A549 (cell line): Measurements from ENCODE around the gene SRP9. TPM values are rescaled to one million over a fixed set of nuclear protein-coding genes. Genes with fewer than 3 reads are reported as not detected.
A peak's percentile ranks its signal among the peaks of the same experiment; 100 is the strongest.

ENCODE experiments used
- ATAC-seq, 2 experiments: fragments of 200-7000 bp in 1 of 2; fragments of >200 bp in 1 of 2; cut with Nextera tagmentation in 1 of 2; cut with Tn5 transposase in 1 of 2; 3 replicates each; pipeline versions ENCODE4 v1.8.0 to v1.9.1; 2018 to 2020; ENCODE audit warnings: mild to moderate bottlenecking in 1 of 2, moderate library complexity in 1 of 2
- CTCF ChIA-PET: fragments of 300-600 bp; sonication (Branson Sonifier 250); formaldehyde crosslinking; extraction: SDS; loops from one replicate; lab custom pipeline; 2021; ENCODE audit warnings: antibody characterized with exemption, inconsistent platforms; lab: Yijun Ruan, JAX
- POLR2A ChIA-PET: fragments of 350-600 bp; formaldehyde crosslinking; extraction: SDS; loops from one replicate; lab custom pipeline; 2021; ENCODE audit warnings: antibody characterized with exemption, inconsistent platforms; lab: Yijun Ruan, JAX
- DNase-seq, 2 experiments: peaks; one replicate each; pipeline versions ENCODE4 v3.0.0 to v3.0.0-alpha.2; 2011 to 2016; ENCODE audit warnings: low read depth in 1 of 2, low spot score in 1 of 2
- FAIRE-seq: peaks from 2 replicates; lab custom pipeline; 2011; peaks lifted over from hg19 to GRCh38; lab: Jason Lieb, UNC
- H3K27ac ChIP-seq, 2 experiments: fragments of >200 bp; sonication (Bioruptor Twin); formaldehyde crosslinking; 3 replicates each; pipeline ENCODE4 v1.5.1; 2016 to 2017
- H3K4me1 ChIP-seq: fragments of >200 bp; sonication (Bioruptor Twin); formaldehyde crosslinking; 3 replicates; pipeline ENCODE4 v1.6.1; 2016
- H3K4me2 ChIP-seq: fragments of >200 bp; sonication (Bioruptor Twin); formaldehyde crosslinking; 3 replicates; pipeline ENCODE4 v1.6.1; 2016
- H3K4me3 ChIP-seq: fragments of >200 bp; sonication (Bioruptor Twin); formaldehyde crosslinking; 3 replicates; pipeline ENCODE4 v1.5.1; 2016
- H3K9me3 ChIP-seq: fragments of >200 bp; sonication (Bioruptor Twin); formaldehyde crosslinking; 3 replicates; pipeline ENCODE4 v1.6.1; 2016
- CBX2 ChIP-seq: fragments of 200-600 bp; sonication (generic); IDR thresholded peaks from 2 replicates; pipeline ENCODE4 v1.6.1; 2016; ENCODE audit warnings: low read depth, mild to moderate bottlenecking, borderline replicate concordance
- CEBPB ChIP-seq, 2 experiments: fragments of >200 bp in 1 of 2; sonication (Bioruptor Twin) in 1 of 2; formaldehyde crosslinking in 1 of 2; IDR thresholded peaks; 2 replicates each; pipeline ENCODE4 v1.6.1; 2012 to 2016
- CHD2 ChIP-seq: fragments of 150-350 bp; IDR thresholded peaks from 2 replicates; pipeline ENCODE4 v1.6.1; 2014; ENCODE audit warnings: low read length; ENCODE audit not compliant: partially characterized antibody
- CHD4 ChIP-seq: fragments of 200-600 bp; sonication (generic); IDR thresholded peaks from 2 replicates; pipeline ENCODE4 v1.6.1; 2016; ENCODE audit warnings: antibody characterized with exemption, mild to moderate bottlenecking, borderline replicate concordance
- E2F6 ChIP-seq: IDR thresholded peaks from 2 replicates; pipeline ENCODE4 v1.6.1; 2012; ENCODE audit warnings: low read depth, borderline replicate concordance
- EHMT2 ChIP-seq: fragments of 200-600 bp; sonication (generic); IDR thresholded peaks from 2 replicates; pipeline ENCODE4 v1.6.1; 2016; ENCODE audit warnings: antibody characterized with exemption, low read depth, mild to moderate bottlenecking, moderate library complexity
- HDAC2 ChIP-seq: fragments of 200-600 bp; sonication (generic); IDR thresholded peaks from 2 replicates; pipeline ENCODE4 v1.6.1; 2016
- HOXA7 ChIP-seq: fragments of 250-450 bp; sonication (Bioruptor Pico); IDR thresholded peaks from 2 replicates; pipeline ENCODE4 v1.5.0; 2020; ENCODE audit warnings: mild to moderate bottlenecking, moderate library complexity
- JUN ChIP-seq, 2 experiments: fragments of >200 bp; sonication (Bioruptor Twin); formaldehyde crosslinking; IDR thresholded peaks; 2 replicates in 1 of 2; 3 replicates in 1 of 2; pipeline ENCODE4 v1.6.1; 2016 to 2017
- MAFK ChIP-seq: fragments of 450-650 bp; IDR thresholded peaks from 2 replicates; pipeline ENCODE4 v1.6.1; 2014; ENCODE audit not compliant: partially characterized antibody
- MAZ ChIP-seq: fragments of 150-350 bp; IDR thresholded peaks from 2 replicates; pipeline ENCODE4 v1.6.1; 2014; ENCODE audit warnings: antibody characterized with exemption, low read depth, low read length, borderline replicate concordance
- MYC ChIP-seq: IDR thresholded peaks from 2 replicates; pipeline ENCODE4 v1.6.1; 2012; ENCODE audit warnings: mild to moderate bottlenecking, inconsistent platforms, low read length, improper control_type of control experiment, borderline replicate concordance
- NR3C1 ChIP-seq: fragments of >200 bp; sonication (Bioruptor Twin); formaldehyde crosslinking; IDR thresholded peaks from 3 replicates; pipeline ENCODE4 v1.6.1; 2017
- POLR2A ChIP-seq: IDR thresholded peaks from 2 replicates; pipeline ENCODE4 v1.6.1; 2012; ENCODE audit warnings: mild to moderate bottlenecking, low read length
- RAD21 ChIP-seq, 2 experiments: fragments of >200 bp in 1 of 2; sonication (Bioruptor Twin) in 1 of 2; formaldehyde crosslinking in 1 of 2; IDR thresholded peaks in 1 of 2; conservative IDR thresholded peaks in 1 of 2; 2 replicates in 1 of 2; 3 replicates in 1 of 2; pipeline ENCODE4 v1.6.1; 2012 to 2018; ENCODE audit warnings: inconsistent platforms in 1 of 2
- RARB ChIP-seq: fragments of 250-450 bp; sonication (Bioruptor Pico); IDR thresholded peaks from 2 replicates; pipeline ENCODE4 v1.8.0; 2021; ENCODE audit warnings: mild to moderate bottlenecking, moderate library complexity
- SMC3 ChIP-seq: fragments of >200 bp; sonication (Bioruptor Twin); formaldehyde crosslinking; IDR thresholded peaks from 3 replicates; pipeline ENCODE4 v1.6.1; 2018; ENCODE audit warnings: inconsistent platforms
- ZC3H11A ChIP-seq: fragments of 450-650 bp; IDR thresholded peaks from 2 replicates; pipeline ENCODE4 v1.6.1; 2014; ENCODE audit warnings: antibody characterized with exemption, mild to moderate bottlenecking
- ZFP36 ChIP-seq: fragments of 450-650 bp; IDR thresholded peaks from 2 replicates; pipeline ENCODE4 v1.6.1; 2014; ENCODE audit warnings: borderline replicate concordance; ENCODE audit not compliant: partially characterized antibody
- ZNF302 ChIP-seq: fragments of 250-450 bp; sonication (Bioruptor Pico); IDR thresholded peaks from 2 replicates; pipeline ENCODE4 v1.9.0; 2021; ENCODE audit warnings: inconsistent platforms, mild to moderate bottlenecking, moderate library complexity
- ZSCAN20 ChIP-seq: fragments of 250-450 bp; sonication (Bioruptor Pico); IDR thresholded peaks from 2 replicates; pipeline ENCODE4 v1.8.0; 2022; ENCODE audit warnings: mild to moderate bottlenecking, moderate library complexity
- WGBS: methylation state at CpG from one replicate; pipeline ENCODE4 v1.1.6; 2017; ENCODE audit errors: missing lambda C conversion rate; 5-methylcytosine and 5-hydroxymethylcytosine counted together
- polyA plus RNA-seq, 4 experiments: library from polyadenylated mRNA; depleted of rRNA in 3 of 4; stranded (reverse); fragments of >200 nt; fragmentation: RNase III in 1 of 4; extraction: RNeasy Plus Mini Kit Qiagen cat#74134 plus additional on column Dnase treatment in 1 of 4; gene quantifications; 2 replicates in 3 of 4; 3 replicates in 1 of 4; pipeline ENCODE4 v1.2.3, GENCODE V29; 2011 to 2017
- TF ChIP-seq, protein P1 (sequence below): fragments of >200 bp; sonication (Bioruptor Twin); formaldehyde crosslinking; IDR thresholded peaks from 2 replicates; pipeline ENCODE4 v1.6.1; 2016
- TF ChIP-seq, protein P2 (sequence below): IDR thresholded peaks from 2 replicates; pipeline ENCODE4 v1.6.1; 2012
- TF ChIP-seq, protein P3 (sequence below): fragments of 150-350 bp; IDR thresholded peaks from 2 replicates; pipeline ENCODE4 v1.6.1; 2014; ENCODE audit warnings: low read depth, mild to moderate bottlenecking, low read length

Gene SRP9
- polyA plus RNA-seq, 2 of the 4 experiments (the other 2 are of a cell fraction) = 352 to 629 TPM

- WGBS = 69% methylated on average over 3 of the region's 3 CpGs
- FAIRE-seq = no peak
- no peak for DNase-seq
- CTCF ChIA-PET = interaction anchor here (1.0 to 20.2 kb wide), 10 partner anchors 14 to 295 kb away, joined by 3 to 429 read pairs (median 4); partner anchors contain the start of gene ENAH
- H3K4me2 ChIP-seq = no peak overlapping the region
- ATAC-seq = no peak
- H3K4me1 ChIP-seq = peaks cover 41% of the 10 kb centered on the region
- peak overlapping the region; percentile 83 to 86; a peak in 4 of 6 replicates for H3K27ac ChIP-seq
- no peaks in the 10 kb centered on the region for H3K9me3 ChIP-seq
- no peak overlapping the region for H3K4me3 ChIP-seq
- POLR2A ChIA-PET = no interaction called here
- TF ChIP-seq HOXA7 (no peak), POLR2A (no peak), ZC3H11A (no peak), HDAC2 (no peak), RARB (CRISPR knock-in tag) (no peak), JUN (IDR thresholded peaks at IDR 0.05) (no peak), EHMT2 (no peak)
- TF ChIP-seq, protein P1, sequence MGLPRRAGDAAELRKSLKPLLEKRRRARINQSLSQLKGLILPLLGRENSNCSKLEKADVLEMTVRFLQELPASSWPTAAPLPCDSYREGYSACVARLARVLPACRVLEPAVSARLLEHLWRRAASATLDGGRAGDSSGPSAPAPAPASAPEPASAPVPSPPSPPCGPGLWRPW = no peak
Measured at GRCh38 chr1:225774281-225775147, 3.1 kb upstream of the SRP9 start.

DNA sequence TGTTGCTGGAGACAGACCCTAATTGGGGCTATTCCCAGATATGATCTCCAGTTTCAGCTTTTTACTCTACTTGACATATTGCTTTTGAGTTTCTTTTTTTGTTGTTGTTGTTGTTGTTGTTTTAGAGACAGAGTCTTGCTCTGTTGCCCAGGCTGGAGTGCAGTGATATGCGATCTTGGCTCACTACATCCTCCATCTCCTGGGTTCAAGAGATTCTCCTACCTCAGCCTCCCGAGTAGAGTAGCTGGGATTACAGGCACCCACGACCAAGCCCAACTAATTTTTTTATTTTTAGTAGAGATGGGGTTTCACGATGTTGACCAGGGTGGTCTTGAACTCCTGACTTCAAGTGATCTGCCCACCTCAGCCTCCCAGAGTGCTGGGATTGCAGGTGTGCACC, 1.3 kb upstream of the SRP9 start:
- DNase-seq = no peak
- H3K4me2 ChIP-seq = peak overlapping the region; percentile 82; the same call in 2 of the 3 replicates
- H3K4me3 ChIP-seq = no peak overlapping the region
- peak overlapping the region in 1 of 2 experiments; percentile 74; a peak in 3 of 6 replicates for H3K27ac ChIP-seq
- 71% methylated on average over 4 of the region's 4 CpGs for WGBS
- ATAC-seq = no peak
- ChIA-PET CTCF (interaction anchor here (0.7 to 20.2 kb wide), 9 partner anchors 13 to 297 kb away, joined by 3 to 429 read pairs (median 4); no protein-coding TSS in a partner anchor), POLR2A (interaction anchor here (0.6 to 1.9 kb wide), 2 partner anchors 34 to 169 kb away, joined by 3 to 5 read pairs; partner anchors contain the start of gene EPHX1)
- peaks cover 51% of the 10 kb centered on the region for H3K4me1 ChIP-seq
- FAIRE-seq = no peak
- TF ChIP-seq ZFP36 (no peak), SMC3 (no peak), ZNF302 (CRISPR knock-in tag) (no peak), ZSCAN20 (no peak), ZC3H11A (no peak), CEBPB (IDR thresholded peaks at IDR 0.05) (no peak), CHD2 (no peak), NR3C1 (no peak), MAZ (no peak), CBX2 (no peak), CHD4 (no peak), E2F6 (no peak), EHMT2 (no peak), MYC (no peak), RARB (CRISPR knock-in tag) (no peak), RAD21 (conservative IDR thresholded peaks at IDR 0.05 in 1 of 2, IDR thresholded peaks at IDR 0.05 in 1 of 2) (no peak), MAFK (no peak), HDAC2 (no peak)
- TF ChIP-seq, protein P2, sequence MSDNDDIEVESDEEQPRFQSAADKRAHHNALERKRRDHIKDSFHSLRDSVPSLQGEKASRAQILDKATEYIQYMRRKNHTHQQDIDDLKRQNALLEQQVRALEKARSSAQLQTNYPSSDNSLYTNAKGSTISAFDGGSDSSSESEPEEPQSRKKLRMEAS = no peak
- TF ChIP-seq, protein P3, sequence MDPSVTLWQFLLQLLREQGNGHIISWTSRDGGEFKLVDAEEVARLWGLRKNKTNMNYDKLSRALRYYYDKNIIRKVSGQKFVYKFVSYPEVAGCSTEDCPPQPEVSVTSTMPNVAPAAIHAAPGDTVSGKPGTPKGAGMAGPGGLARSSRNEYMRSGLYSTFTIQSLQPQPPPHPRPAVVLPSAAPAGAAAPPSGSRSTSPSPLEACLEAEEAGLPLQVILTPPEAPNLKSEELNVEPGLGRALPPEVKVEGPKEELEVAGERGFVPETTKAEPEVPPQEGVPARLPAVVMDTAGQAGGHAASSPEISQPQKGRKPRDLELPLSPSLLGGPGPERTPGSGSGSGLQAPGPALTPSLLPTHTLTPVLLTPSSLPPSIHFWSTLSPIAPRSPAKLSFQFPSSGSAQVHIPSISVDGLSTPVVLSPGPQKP = no peak
- no peaks in the 10 kb centered on the region for H3K9me3 ChIP-seq
